WI38 (cell line): ENCODE data around the gene NBEA.

Source experiments
- H3K4me3 ChIP-seq: 2 replicates; pipeline ENCODE4 v1.5.1; 2011; ENCODE audit warnings: low read depth, mild to moderate bottlenecking, control low read depth, low read length
- TF ChIP-seq, protein P1 (sequence below): IDR thresholded peaks from 2 replicates; pipeline ENCODE4 v1.5.1; 2012; ENCODE audit warnings: low read depth, mild to moderate bottlenecking, control low read depth, low read length

The NBEA gene

DNA sequence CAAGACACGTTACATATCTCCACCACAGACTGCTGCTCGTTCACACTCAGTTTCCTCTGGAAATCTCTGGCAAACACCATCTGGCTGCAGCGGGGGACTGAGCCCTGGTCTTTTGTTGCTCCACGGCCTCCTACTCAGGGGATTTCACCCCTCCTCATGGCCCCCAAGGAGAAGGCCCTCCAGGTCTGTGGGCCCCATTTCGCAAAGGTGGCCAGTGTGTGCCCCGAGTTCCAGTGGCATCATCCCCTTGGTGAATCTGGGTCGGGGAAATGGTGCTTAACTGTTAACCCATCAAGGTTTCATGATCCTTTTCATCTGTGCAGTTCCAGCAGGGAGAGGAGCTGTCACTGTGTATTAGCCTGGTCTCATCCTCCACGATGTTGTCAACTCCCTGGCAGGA, 769.8 kb downstream of the NBEA start:
- H3K4me3 ChIP-seq = no peak overlapping the region
- TF ChIP-seq, protein P1, sequence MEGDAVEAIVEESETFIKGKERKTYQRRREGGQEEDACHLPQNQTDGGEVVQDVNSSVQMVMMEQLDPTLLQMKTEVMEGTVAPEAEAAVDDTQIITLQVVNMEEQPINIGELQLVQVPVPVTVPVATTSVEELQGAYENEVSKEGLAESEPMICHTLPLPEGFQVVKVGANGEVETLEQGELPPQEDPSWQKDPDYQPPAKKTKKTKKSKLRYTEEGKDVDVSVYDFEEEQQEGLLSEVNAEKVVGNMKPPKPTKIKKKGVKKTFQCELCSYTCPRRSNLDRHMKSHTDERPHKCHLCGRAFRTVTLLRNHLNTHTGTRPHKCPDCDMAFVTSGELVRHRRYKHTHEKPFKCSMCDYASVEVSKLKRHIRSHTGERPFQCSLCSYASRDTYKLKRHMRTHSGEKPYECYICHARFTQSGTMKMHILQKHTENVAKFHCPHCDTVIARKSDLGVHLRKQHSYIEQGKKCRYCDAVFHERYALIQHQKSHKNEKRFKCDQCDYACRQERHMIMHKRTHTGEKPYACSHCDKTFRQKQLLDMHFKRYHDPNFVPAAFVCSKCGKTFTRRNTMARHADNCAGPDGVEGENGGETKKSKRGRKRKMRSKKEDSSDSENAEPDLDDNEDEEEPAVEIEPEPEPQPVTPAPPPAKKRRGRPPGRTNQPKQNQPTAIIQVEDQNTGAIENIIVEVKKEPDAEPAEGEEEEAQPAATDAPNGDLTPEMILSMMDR = no peak

DNA sequence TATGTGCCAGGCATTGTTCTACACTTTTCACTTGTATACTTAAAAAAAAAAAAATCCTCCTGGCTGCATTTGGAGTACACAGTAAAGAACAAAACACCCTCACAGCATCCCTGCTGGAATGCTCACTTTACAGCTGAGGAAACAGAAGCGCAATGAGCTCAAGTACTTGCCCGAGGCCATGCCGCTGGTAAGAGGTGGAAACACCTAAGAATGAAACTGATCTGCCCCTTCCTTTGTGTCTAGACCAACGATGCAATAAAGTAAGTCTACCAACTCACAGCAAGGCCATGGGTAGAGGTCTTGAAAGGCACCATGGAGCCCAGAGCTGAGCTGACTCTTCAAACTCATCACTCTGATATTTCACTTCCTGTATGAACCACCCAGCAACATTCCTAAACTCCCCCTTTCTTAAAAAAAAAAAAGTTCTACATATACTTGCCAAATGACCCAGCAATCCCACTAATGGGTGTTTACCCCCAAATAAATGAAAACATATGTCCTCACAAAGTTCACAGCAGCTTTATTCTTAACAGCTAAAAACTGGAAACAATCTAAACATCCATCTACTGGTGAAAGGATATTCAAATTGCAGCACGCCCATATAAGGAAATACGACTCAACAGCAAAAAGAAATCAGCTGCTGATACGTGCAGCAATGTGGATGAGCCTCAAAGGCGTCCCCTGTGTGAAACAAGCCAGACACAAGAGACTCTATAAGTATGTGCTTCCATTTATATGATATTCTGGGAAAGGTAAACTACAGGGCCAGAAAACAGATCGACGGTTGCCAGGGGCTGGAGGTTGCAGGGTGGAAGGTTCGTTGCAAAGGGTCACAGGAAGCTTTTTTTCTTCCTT, 771.1 kb downstream of the NBEA start:
- TF ChIP-seq, protein P1 = no peak
- no peak overlapping the region for H3K4me3 ChIP-seq

DNA sequence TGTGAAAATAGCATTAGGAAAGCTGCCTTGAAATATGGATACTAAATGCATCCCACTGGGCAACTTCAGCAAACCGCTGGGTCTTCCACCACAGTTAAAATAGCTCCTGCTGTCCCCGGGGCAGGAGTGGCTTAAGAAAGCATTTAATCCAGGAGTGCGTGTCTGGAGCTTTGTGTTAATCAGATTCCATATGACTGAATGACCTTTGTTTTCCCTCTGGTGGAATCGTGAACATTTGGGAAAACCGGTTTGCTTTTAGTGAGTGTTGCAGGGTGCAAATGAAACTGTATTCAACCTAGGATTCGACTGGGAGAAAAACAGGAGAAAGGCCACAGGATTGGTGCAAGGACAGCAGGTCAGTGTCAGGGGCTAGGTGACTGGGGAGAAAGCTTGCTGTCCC, 772.1 kb downstream of the NBEA start:
- no peak overlapping the region for H3K4me3 ChIP-seq
- TF ChIP-seq, protein P1 = no peak

DNA sequence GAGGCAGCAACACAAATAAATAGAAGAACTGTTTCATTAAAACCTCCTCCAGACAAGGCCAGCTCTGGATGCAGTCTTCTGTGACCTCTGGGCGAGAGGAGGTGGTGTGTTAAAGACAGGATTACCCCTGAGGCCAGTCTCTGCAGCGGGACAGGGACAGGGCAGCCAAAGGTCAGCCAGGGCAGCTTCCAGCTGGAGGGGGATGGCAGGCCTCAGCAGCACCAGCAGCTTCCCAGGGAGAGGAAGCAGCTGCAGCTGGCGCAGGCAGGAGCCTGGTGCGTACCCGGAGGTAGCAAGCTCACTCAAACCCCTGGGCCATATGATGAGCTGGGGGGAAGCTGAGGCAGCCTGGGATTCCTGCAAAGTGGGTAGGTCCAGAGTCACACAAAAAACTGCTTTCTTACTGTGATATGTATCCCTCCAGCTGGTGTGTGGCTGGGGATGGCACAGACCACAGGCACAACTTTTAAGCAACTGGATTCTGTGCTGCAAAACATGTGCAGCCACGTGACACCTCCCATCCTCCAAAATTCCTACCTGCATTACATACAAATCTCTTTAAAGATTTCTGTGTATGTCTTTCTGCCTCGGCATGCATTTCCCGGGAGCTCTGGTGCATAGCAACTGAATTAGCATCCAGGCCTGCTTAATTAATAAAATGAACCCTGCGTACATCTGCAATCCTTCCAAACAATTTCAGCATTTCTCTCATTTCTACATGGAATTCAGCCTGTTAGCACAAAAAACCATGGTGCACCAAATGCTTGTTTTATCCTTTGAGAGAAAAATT, 772.7 kb downstream of the NBEA start:
- no peak overlapping the region for H3K4me3 ChIP-seq
- TF ChIP-seq, protein P1 = no peak

DNA sequence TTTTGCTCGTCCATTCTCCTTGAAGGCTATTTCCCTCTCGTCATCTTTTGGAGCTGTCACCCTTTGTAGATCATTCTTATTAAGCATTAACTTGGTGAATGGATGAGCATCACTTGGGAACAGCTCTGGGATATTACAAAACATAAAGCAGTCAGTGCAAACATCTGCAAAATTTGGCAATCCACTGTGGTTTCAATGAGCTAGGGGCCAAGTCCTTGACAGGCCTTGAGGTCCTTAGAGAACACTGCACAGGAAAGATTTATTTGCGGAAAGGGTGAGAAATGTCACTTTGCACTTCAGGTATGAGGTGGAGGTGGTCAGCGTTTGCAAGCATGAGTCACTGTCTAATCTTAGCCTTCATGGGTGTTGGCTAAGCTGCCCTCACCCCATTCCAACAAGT, 774.1 kb downstream of the NBEA start:
- TF ChIP-seq, protein P1 = no peak
- no peak overlapping the region for H3K4me3 ChIP-seq

DNA sequence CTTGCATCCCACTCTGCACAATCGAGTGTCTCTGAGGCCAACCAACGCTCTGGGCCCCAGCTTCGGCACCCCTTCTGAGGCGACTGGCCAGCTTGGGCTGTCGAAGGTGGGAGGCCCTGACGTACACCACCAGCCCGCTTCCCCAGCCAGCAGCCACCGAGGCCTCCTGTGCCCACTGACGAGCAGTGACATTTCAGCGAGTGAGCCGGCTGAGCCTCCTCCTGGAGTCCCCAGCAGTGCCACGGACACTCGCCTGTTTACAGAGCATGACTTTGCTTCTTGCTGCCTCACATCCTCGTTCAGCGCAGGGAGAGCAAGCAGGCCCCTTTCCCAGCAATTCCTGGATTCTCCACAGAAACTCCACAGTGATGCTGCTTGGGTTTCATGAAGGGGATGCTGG, 774.7 kb downstream of the NBEA start:
- TF ChIP-seq, protein P1 = no peak
- H3K4me3 ChIP-seq = no peak overlapping the region

DNA sequence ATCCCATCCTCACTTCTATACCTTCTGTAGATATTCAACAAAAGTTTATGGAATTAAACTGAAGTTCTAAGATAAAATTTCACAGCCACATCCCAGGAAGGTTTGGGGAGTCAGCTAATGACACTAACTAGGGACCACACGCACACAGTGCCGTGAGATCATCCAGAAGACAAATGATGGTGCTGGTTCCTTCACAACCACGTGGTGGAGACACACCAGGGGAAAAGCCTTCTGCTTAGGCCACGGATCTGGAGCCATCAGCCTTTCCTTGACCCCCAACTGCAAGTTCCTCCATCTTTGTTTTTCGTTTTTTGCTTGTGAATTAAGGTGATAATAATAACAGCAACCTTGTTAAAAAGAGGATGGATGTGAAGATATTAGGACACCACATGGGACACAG, 776.0 kb downstream of the NBEA start:
- TF ChIP-seq, protein P1 = no peak

More for the DNA sequence above, 776.0 kb downstream of the NBEA start:
- H3K4me3 ChIP-seq = no peak overlapping the region
